Astrocyte (in vitro differentiated cells and primary cell): Measurements from ENCODE around the gene TRPV2. TPM values are rescaled to one million over a fixed set of nuclear protein-coding genes. Genes with fewer than 3 reads are reported as not detected.

Source experiments
- DNase-seq: peaks from one replicate; pipeline ENCODE4 v3.0.0-alpha.2; 2010; ENCODE audit warnings: low read depth
- FAIRE-seq: peaks from 2 replicates; lab custom pipeline; 2011; peaks lifted over from hg19 to GRCh38; lab: Jason Lieb, UNC
- H2AFZ ChIP-seq: 2 replicates; pipeline ENCODE4 v1.6.0; 2012; ENCODE audit warnings: low read depth, low read length, inconsistent platforms
- H3K27ac ChIP-seq: 2 replicates; pipeline ENCODE4 v1.5.1; 2011; ENCODE audit warnings: low read depth, low read length, inconsistent platforms
- H3K27me3 ChIP-seq: 2 replicates; pipeline ENCODE4 v1.6.0; 2011; ENCODE audit warnings: low read length, inconsistent platforms; ENCODE audit not compliant: insufficient read depth
- H3K36me3 ChIP-seq: 2 replicates; pipeline ENCODE4 v1.5.1; 2011; ENCODE audit warnings: low read length, inconsistent platforms; ENCODE audit not compliant: insufficient read depth
- H3K4me1 ChIP-seq: 2 replicates; pipeline ENCODE4 v1.5.1; 2011; ENCODE audit warnings: low read length, inconsistent platforms; ENCODE audit not compliant: insufficient read depth
- H3K4me2 ChIP-seq: 2 replicates; pipeline ENCODE4 v1.6.0; 2012; ENCODE audit warnings: low read length, inconsistent platforms
- H3K4me3 ChIP-seq: 2 replicates; pipeline ENCODE4 v1.5.1; 2011; ENCODE audit warnings: low read depth, mild to moderate bottlenecking, low read length, inconsistent platforms; ENCODE audit not compliant: insufficient read depth
- H3K79me2 ChIP-seq: 2 replicates; pipeline ENCODE4 v1.6.0; 2012; ENCODE audit warnings: mild to moderate bottlenecking, low read length, inconsistent platforms; ENCODE audit not compliant: insufficient read depth
- H3K9ac ChIP-seq: 2 replicates; pipeline ENCODE4 v1.6.0; 2012; ENCODE audit warnings: mild to moderate bottlenecking, low read length, inconsistent platforms
- H3K9me3 ChIP-seq: 2 replicates; pipeline ENCODE4 v1.5.1; 2012; ENCODE audit warnings: low read depth, mild to moderate bottlenecking, low read length, inconsistent platforms; ENCODE audit not compliant: insufficient read depth
- H4K20me1 ChIP-seq: 2 replicates; pipeline ENCODE4 v1.6.0; 2012; ENCODE audit warnings: low read length, inconsistent platforms; ENCODE audit not compliant: insufficient read depth
- H3K27ac Mint-ChIP-seq: one replicate; pipeline ENCODE4 v1.8.0; 2021; ENCODE audit warnings: mild to moderate bottlenecking, mixed read lengths; ENCODE audit not compliant: unreplicated experiment
- H3K27me3 Mint-ChIP-seq: one replicate; pipeline ENCODE4 v1.8.0; 2021; ENCODE audit warnings: low read depth, mixed read lengths; ENCODE audit not compliant: unreplicated experiment
- H3K36me3 Mint-ChIP-seq: one replicate; pipeline ENCODE4 v1.8.0; 2021; ENCODE audit warnings: low read depth, mixed read lengths; ENCODE audit not compliant: unreplicated experiment
- H3K4me1 Mint-ChIP-seq: one replicate; pipeline ENCODE4 v1.8.0; 2021; ENCODE audit warnings: low read depth, mixed read lengths; ENCODE audit not compliant: unreplicated experiment
- H3K4me3 Mint-ChIP-seq: one replicate; pipeline ENCODE4 v1.8.0; 2021; ENCODE audit warnings: mild to moderate bottlenecking, moderate library complexity, mixed read lengths; ENCODE audit not compliant: unreplicated experiment
- H3K9me3 Mint-ChIP-seq: one replicate; pipeline ENCODE4 v1.8.0; 2021; ENCODE audit warnings: mild to moderate bottlenecking, mixed read lengths; ENCODE audit not compliant: unreplicated experiment
- EZH2 ChIP-seq: IDR thresholded peaks from 2 replicates; pipeline ENCODE4 v1.6.1; 2012; ENCODE audit warnings: mild to moderate bottlenecking, low read length, inconsistent platforms; ENCODE audit not compliant: insufficient read depth
- total RNA-seq: library from RNA; stranded (reverse); gene quantifications from 2 replicates; pipeline ENCODE4 v1.2.1, GENCODE V29; 2021
- TF ChIP-seq, protein P1 (sequence below): IDR thresholded peaks from 2 replicates; pipeline ENCODE4 v1.5.1; 2011; ENCODE audit warnings: low read depth, mild to moderate bottlenecking, inconsistent platforms, low read length, moderate library complexity; ENCODE audit not compliant: insufficient read depth

Gene TRPV2
- total RNA-seq, 1 donor from 2014 or later, result 0.86 TPM

DNA sequence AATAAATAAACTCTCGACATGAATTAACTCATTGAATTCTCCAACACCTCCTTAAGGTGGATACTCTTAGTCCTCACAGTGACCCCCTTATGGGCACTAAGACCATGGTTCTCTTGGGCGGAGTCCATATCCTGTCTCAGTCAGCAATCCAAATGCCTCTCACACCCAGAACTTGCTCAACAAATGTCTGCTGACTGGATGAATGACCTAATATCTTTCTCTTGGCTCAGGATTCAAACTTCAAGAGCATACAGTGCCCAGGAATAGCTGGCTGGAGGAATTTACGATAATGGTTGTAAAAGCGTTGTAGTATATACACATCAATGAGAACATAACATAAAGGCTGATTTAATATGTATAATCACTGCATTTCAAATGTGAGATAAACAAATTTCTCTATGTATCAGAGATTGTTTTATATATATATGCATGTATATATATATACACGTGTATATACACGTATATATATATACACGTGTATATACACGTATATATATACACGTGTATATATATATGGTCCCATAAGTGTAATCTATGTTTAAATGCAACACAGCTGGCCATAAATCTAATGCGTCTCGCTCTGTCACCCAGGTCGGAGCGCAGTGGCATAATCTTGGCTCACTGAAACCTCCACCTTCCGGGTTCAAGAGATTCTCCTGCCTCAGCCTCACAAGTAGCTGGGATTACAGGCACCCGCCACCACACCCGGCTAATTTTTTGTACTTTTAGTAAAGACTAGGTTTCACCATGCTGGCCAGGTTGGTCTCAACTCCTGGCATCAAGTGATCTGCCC is 41.0 kb upstream of the TRPV2 start:
- H3K36me3 ChIP-seq, result no peaks in the 10 kb centered on the region
- Mint-ChIP-seq H3K4me3 (no peak overlapping the region), H3K27me3 (no peaks in the 10 kb centered on the region), H3K27ac (no peak overlapping the region), H3K4me1 (no peaks in the 10 kb centered on the region), H3K9me3 (no peaks in the 10 kb centered on the region), H3K36me3 (no peaks in the 10 kb centered on the region)
- FAIRE-seq (no peak), DNase-seq (peak; percentile 54)
- no peak overlapping the region for H2AFZ ChIP-seq
- no peaks in the 10 kb centered on the region for H3K79me2 ChIP-seq
- no peaks in the 10 kb centered on the region for H4K20me1 ChIP-seq
- H3K9ac ChIP-seq, result no peak overlapping the region
- H3K4me3 ChIP-seq, result no peak overlapping the region
- H3K27ac ChIP-seq, result no peak overlapping the region
- H3K9me3 ChIP-seq, result no peaks in the 10 kb centered on the region
- H3K4me1 ChIP-seq, result no peaks in the 10 kb centered on the region
- no peaks in the 10 kb centered on the region for H3K27me3 ChIP-seq
- H3K4me2 ChIP-seq, result no peak overlapping the region
- TF ChIP-seq, protein P1, sequence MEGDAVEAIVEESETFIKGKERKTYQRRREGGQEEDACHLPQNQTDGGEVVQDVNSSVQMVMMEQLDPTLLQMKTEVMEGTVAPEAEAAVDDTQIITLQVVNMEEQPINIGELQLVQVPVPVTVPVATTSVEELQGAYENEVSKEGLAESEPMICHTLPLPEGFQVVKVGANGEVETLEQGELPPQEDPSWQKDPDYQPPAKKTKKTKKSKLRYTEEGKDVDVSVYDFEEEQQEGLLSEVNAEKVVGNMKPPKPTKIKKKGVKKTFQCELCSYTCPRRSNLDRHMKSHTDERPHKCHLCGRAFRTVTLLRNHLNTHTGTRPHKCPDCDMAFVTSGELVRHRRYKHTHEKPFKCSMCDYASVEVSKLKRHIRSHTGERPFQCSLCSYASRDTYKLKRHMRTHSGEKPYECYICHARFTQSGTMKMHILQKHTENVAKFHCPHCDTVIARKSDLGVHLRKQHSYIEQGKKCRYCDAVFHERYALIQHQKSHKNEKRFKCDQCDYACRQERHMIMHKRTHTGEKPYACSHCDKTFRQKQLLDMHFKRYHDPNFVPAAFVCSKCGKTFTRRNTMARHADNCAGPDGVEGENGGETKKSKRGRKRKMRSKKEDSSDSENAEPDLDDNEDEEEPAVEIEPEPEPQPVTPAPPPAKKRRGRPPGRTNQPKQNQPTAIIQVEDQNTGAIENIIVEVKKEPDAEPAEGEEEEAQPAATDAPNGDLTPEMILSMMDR, result no peak
- no peak for TF ChIP-seq EZH2

DNA sequence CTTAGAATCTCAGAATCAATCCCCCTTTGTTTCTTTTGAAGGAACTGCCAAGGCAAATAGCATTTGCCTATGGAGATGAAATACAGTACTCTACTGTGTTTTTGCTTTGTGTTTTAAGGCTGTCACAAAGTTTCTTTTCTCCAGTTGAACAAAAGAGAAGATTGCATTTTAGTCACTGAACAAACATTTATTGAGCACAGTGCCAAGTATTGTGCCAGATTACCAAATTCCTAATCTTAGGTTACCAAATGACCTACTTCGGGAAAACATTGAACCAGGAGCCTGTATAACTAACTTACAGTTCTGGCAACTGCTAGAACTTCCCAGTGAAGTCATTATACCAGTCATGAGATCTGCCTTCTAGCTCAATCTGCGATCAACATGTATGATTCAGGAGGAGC is 37.4 kb upstream of the TRPV2 start:
- no peaks in the 10 kb centered on the region for H3K9me3 ChIP-seq
- DNase-seq (peak; percentile 54), FAIRE-seq (no peak)
- no peaks in the 10 kb centered on the region for H3K27me3 Mint-ChIP-seq
- no peak overlapping the region for H3K27ac Mint-ChIP-seq
- peaks cover 3% of the 10 kb centered on the region for H3K9me3 Mint-ChIP-seq
- H3K9ac ChIP-seq, result no peak overlapping the region
- no peak overlapping the region for H2AFZ ChIP-seq
- H3K79me2 ChIP-seq, result peaks cover 21% of the 10 kb centered on the region
- no peaks in the 10 kb centered on the region for H3K27me3 ChIP-seq
- no peak overlapping the region for H3K4me3 ChIP-seq
- H3K4me1 ChIP-seq, result peaks cover 6% of the 10 kb centered on the region
- peaks cover 6% of the 10 kb centered on the region for H3K36me3 ChIP-seq
- no peak overlapping the region for H3K27ac ChIP-seq
- H3K4me3 Mint-ChIP-seq, result no peak overlapping the region
- no peak overlapping the region for H3K4me2 ChIP-seq
- H3K4me1 Mint-ChIP-seq, result peaks cover 5% of the 10 kb centered on the region
- H3K36me3 Mint-ChIP-seq, result peaks cover 12% of the 10 kb centered on the region
- no peak for TF ChIP-seq EZH2
- TF ChIP-seq, protein P1, result no peak
- H4K20me1 ChIP-seq, result peaks cover 20% of the 10 kb centered on the region
